ENCODE data around the gene SNX25.

GRCh38 chr4:185247151-185247550, 37.8 kb downstream of the SNX25 start:
- TF ChIP-seq CTCF (IDR thresholded peaks at IDR 0.05; ENCODE audit: insufficient read depth, low read depth, low read length) (no peak), EZH2 (IDR thresholded peaks at IDR 0.05; ENCODE audit: insufficient read depth, low read length) (no peak)
